Lower lobe of right lung (tissue), 2 donors: ENCODE data around the gene PRSS33. TPM values are rescaled to one million over a fixed set of nuclear protein-coding genes. Genes with fewer than 3 reads are reported as not detected.
A peak's percentile ranks its signal among the peaks of the same experiment; 100 is the strongest.

Source experiments
- ATAC-seq, 2 donors: fragments of 200-7000 bp; cut with Tn5 transposase; one replicate each; pipeline ENCODE4 v1.9.1; 2020 to 2022; ENCODE audit warnings: mild to moderate bottlenecking in 2 of 2, moderate library complexity in 2 of 2
- DNase-seq: peaks from one replicate; pipeline ENCODE4 v3.0.0-alpha.2; 2020
- H3K27ac ChIP-seq: fragments of 200-600 bp; one replicate; pipeline ENCODE4 v1.8.0; 2022
- H3K27me3 ChIP-seq: fragments of 200-600 bp; one replicate; pipeline ENCODE4 v1.8.0; 2022; ENCODE audit warnings: low read depth
- H3K36me3 ChIP-seq: fragments of 200-600 bp; one replicate; pipeline ENCODE4 v1.8.0; 2022; ENCODE audit warnings: mild to moderate bottlenecking
- H3K4me1 ChIP-seq: fragments of 200-600 bp; one replicate; pipeline ENCODE4 v1.8.0; 2022
- H3K4me3 ChIP-seq: fragments of 200-600 bp; one replicate; pipeline ENCODE4 v1.8.0; 2022; ENCODE audit warnings: mild to moderate bottlenecking
- H3K9me3 ChIP-seq: fragments of 200-600 bp; one replicate; pipeline ENCODE4 v1.8.0; 2022
- CTCF ChIP-seq: fragments of 200-600 bp; IDR thresholded peaks from one replicate; pipeline ENCODE4 v1.8.0; 2022; ENCODE audit warnings: antibody characterized with exemption, mild to moderate bottlenecking
- intact Hi-C: fragments of 100-400 bp; cut with DNase I; formaldehyde crosslinking; loops from one replicate; pipeline ENCODE4 v1.11.0; 2022
- total RNA-seq: library from RNA; stranded (reverse); fragmentation: NEBNext Ultra II Directional; extraction: Animal tissue kit (Norgen Biotek cat#: 25700); gene quantifications from one replicate; pipeline ENCODE4 v1.2.1, GENCODE V29; 2021
- donor health status: DM: no; HTN: yes; CAD: no; lungs with severe emphysema.

PRSS33 gene
- total RNA-seq, 1 donor from 2014 or later, result not detected

GRCh38 chr16:2768403-2769089 lies 18.8 kb downstream of the PRSS33 start:
- H3K27me3 ChIP-seq, result no peaks in the 10 kb centered on the region
- TF ChIP-seq CTCF, result no peak
- ATAC-seq (no peak), DNase-seq (peak; percentile 40)
- no peak overlapping the region for H3K4me3 ChIP-seq
- intact Hi-C loops, result no loop called here
- peaks cover 6% of the 10 kb centered on the region for H3K4me1 ChIP-seq
- H3K27ac ChIP-seq, result no peak overlapping the region
- no peaks in the 10 kb centered on the region for H3K9me3 ChIP-seq
- peaks cover 97% of the 10 kb centered on the region for H3K36me3 ChIP-seq

GRCh38 chr16:2767891-2768290 lies 19.5 kb downstream of the PRSS33 start:
- Histone ChIP-seq H3K4me1 (peaks cover 6% of the 10 kb centered on the region), H3K4me3 (no peak overlapping the region), H3K36me3 (peaks cover 97% of the 10 kb centered on the region), H3K27ac (no peak overlapping the region), H3K27me3 (no peaks in the 10 kb centered on the region), H3K9me3 (no peaks in the 10 kb centered on the region)
- intact Hi-C loops, result no loop called here
- no peak for TF ChIP-seq CTCF
- ATAC-seq, result no peak
- peak; percentile 15 for DNase-seq

GRCh38 chr16:2767140-2767731 lies 20.1 kb downstream of the PRSS33 start:
- ATAC-seq, result no peak
- DNase-seq, result peak; percentile 43
- H3K4me3 ChIP-seq, result no peak overlapping the region
- intact Hi-C loops, result no loop called here
- H3K27ac ChIP-seq, result no peak overlapping the region
- no peaks in the 10 kb centered on the region for H3K27me3 ChIP-seq
- peaks cover 6% of the 10 kb centered on the region for H3K4me1 ChIP-seq
- TF ChIP-seq CTCF, result no peak
- peaks cover 100% of the 10 kb centered on the region for H3K36me3 ChIP-seq
- no peaks in the 10 kb centered on the region for H3K9me3 ChIP-seq

- Histone ChIP-seq H3K27me3 (no peaks in the 10 kb centered on the region), H3K4me3 (no peak overlapping the region), H3K27ac (no peak overlapping the region), H3K36me3 (peaks cover 100% of the 10 kb centered on the region), H3K4me1 (peaks cover 6% of the 10 kb centered on the region), H3K9me3 (no peaks in the 10 kb centered on the region)
- ATAC-seq (no peak), DNase-seq (peak; percentile 46)
- TF ChIP-seq CTCF, result no peak
- intact Hi-C loops, result no loop called here
Observed at GRCh38 chr16:2766430-2767139, 20.8 kb downstream of the PRSS33 start.

GRCh38 chr16:2765462-2766404 lies 21.6 kb downstream of the PRSS33 start:
- ATAC-seq (no peak), DNase-seq (peak; percentile 41)
- no peak overlapping the region for H3K27ac ChIP-seq
- H3K36me3 ChIP-seq, result peaks cover 100% of the 10 kb centered on the region
- intact Hi-C loops, result no loop called here
- TF ChIP-seq CTCF, result no peak
- no peaks in the 10 kb centered on the region for H3K27me3 ChIP-seq
- no peak overlapping the region for H3K4me3 ChIP-seq
- peaks cover 6% of the 10 kb centered on the region for H3K4me1 ChIP-seq
- H3K9me3 ChIP-seq, result no peaks in the 10 kb centered on the region
